ENCODE measurements around the gene KMT2A.

The KMT2A gene

DNA sequence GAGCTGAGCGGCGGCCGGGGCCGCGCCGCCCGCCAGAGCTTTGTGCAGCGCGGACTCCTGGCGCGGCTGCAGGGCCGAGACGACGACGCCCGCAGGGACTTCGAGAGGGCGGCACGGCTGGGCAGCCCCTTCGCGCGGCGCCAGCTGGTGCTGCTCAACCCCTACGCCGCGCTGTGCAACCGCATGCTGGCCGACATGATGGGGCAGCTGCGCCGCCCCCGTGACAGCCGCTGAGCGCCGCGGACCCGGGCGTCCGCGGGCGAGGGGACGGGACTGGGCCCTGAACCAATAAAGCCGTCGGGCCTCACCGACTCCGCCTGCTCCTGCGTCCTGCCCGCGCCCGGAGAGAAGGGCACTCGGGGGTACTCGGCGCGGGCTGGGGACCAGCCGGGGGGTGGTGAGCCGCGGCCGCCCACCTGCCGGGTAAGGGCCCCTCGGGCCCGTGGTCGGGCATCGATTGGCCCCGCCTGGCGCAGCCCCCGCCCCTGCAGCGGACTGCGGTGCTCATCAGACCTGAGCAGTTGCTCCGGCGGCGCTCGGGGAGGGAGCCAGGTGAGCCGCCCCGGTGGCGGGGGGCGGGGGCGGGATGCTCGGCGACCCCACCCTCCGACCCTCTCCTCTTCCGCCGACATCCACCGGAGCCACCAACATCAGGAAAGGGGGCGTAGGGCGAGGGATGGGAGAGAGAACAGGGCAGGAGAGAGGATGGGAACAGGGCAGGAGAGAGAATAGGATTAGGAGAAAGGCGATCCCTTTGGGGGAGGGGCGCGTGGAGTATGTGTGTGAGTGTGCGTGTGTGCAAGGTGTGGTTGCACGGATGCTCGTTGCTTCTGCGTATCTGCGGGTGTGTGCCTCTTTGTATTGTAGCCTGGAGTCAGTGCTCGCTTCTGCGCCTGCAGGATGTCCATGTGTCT is 94.6 kb downstream of the KMT2A start, which contains the start of gene TMEM25:
TSS of gene TMEM25 (plus strand) at position 510 of the 914 bp plus-strand sequence. CDS start 610 bp downstream, outside the sequence.
- H3K9me2 ChIP-seq (replicated peaks; ENCODE audit: insufficient read depth, low read length), result no peaks in the 10 kb centered on the region
- H3K4me1 ChIP-seq (ENCODE audit: low read length), result peaks cover 3% of the 10 kb centered on the region; the same call in 1 of the 2 replicates
- TF ChIP-seq EZH2 (optimal IDR thresholded peaks at IDR 0.05; ENCODE audit: low read depth, low read length) (no peak), EZH2phosphoT487 (IDR thresholded peaks at IDR 0.05; ENCODE audit: low read length) (no peak)
- TF ChIP-seq, protein P1, sequence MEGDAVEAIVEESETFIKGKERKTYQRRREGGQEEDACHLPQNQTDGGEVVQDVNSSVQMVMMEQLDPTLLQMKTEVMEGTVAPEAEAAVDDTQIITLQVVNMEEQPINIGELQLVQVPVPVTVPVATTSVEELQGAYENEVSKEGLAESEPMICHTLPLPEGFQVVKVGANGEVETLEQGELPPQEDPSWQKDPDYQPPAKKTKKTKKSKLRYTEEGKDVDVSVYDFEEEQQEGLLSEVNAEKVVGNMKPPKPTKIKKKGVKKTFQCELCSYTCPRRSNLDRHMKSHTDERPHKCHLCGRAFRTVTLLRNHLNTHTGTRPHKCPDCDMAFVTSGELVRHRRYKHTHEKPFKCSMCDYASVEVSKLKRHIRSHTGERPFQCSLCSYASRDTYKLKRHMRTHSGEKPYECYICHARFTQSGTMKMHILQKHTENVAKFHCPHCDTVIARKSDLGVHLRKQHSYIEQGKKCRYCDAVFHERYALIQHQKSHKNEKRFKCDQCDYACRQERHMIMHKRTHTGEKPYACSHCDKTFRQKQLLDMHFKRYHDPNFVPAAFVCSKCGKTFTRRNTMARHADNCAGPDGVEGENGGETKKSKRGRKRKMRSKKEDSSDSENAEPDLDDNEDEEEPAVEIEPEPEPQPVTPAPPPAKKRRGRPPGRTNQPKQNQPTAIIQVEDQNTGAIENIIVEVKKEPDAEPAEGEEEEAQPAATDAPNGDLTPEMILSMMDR (IDR thresholded peaks at IDR 0.05; ENCODE audit: low read length), result no peak
- no peak within 1 kb of the TSS for H3K9ac ChIP-seq (ENCODE audit: low read length)
- H3K27me3 ChIP-seq (replicated peaks; ENCODE audit: insufficient read depth, low read length), result peaks cover 23% of the 10 kb centered on the region; the same call in 1 of the 2 replicates
- peak within 1 kb of the TSS; percentile 35 for H3K4me3 ChIP-seq (ENCODE audit: low read length)
- H4K20me1 ChIP-seq (ENCODE audit: insufficient read depth, low read length), result no peaks in the 10 kb centered on the region
- peak within 1 kb of the TSS; percentile 49 for H2AFZ ChIP-seq (ENCODE audit: low read length)
- H3K4me2 ChIP-seq (ENCODE audit: low read depth, low read length), result peak within 1 kb of the TSS; percentile 81
- no peak within 1 kb of the TSS for H3K27ac ChIP-seq (ENCODE audit: low read length)
- H3K79me2 ChIP-seq (ENCODE audit: low read length), result no peaks in the 10 kb centered on the region
- no peaks in the 10 kb centered on the region for H3K36me3 ChIP-seq (replicated peaks; ENCODE audit: insufficient read depth, low read length)
- DNase-seq, result peak; percentile 12
- H3K9me3 ChIP-seq (replicated peaks; ENCODE audit: insufficient read depth, low read length), result no peaks in the 10 kb centered on the region
- H3F3A ChIP-seq (ENCODE audit: insufficient read depth, low read length), result no peaks in the 10 kb centered on the region

DNA sequence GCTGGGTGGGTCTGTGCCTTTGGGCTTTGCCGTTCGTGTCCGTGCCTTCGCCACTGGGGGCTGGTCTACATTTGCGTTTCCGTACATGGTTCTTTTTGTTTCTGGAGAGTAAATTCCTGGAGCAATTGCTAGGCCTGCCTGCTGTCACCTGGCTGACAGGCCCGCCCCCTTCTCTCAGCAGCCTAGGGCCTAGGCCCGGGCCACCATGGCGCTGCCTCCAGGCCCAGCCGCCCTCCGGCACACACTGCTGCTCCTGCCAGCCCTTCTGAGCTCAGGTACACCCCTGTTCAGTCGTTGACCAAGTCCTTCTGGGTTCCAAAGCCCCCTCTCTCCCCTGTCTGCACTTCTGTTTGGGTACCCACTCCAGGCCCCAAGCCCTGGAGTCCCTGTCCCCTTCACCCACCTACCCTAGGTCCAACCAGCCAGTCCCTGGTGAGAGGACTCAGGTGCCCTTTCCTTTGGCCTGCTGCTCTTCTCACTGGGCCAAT is 95.3 kb downstream of the KMT2A start:
- no peaks in the 10 kb centered on the region for H3K9me2 ChIP-seq (replicated peaks; ENCODE audit: insufficient read depth, low read length)
- H3K4me2 ChIP-seq (ENCODE audit: low read depth, low read length), result no peak overlapping the region
- H3K27ac ChIP-seq (ENCODE audit: low read length), result no peak overlapping the region
- DNase-seq, result no peak
- H3K36me3 ChIP-seq (replicated peaks; ENCODE audit: insufficient read depth, low read length), result no peaks in the 10 kb centered on the region
- H2AFZ ChIP-seq (ENCODE audit: low read length), result no peak overlapping the region
- no peak overlapping the region for H3K4me3 ChIP-seq (ENCODE audit: low read length)
- H3K79me2 ChIP-seq (ENCODE audit: low read length), result no peaks in the 10 kb centered on the region
- peaks cover 3% of the 10 kb centered on the region; the same call in 1 of the 2 replicates for H3K4me1 ChIP-seq (ENCODE audit: low read length)
- H4K20me1 ChIP-seq (ENCODE audit: insufficient read depth, low read length), result no peaks in the 10 kb centered on the region
- no peak overlapping the region for H3K9ac ChIP-seq (ENCODE audit: low read length)
- TF ChIP-seq, protein P1 (IDR thresholded peaks at IDR 0.05; ENCODE audit: low read length), result no peak
- TF ChIP-seq EZH2phosphoT487 (IDR thresholded peaks at IDR 0.05; ENCODE audit: low read length), result no peak
- no peak for TF ChIP-seq EZH2 (optimal IDR thresholded peaks at IDR 0.05; ENCODE audit: low read depth, low read length)
- H3F3A ChIP-seq (ENCODE audit: insufficient read depth, low read length), result no peaks in the 10 kb centered on the region
- peaks cover 23% of the 10 kb centered on the region; the same call in 1 of the 2 replicates for H3K27me3 ChIP-seq (replicated peaks; ENCODE audit: insufficient read depth, low read length)
- H3K9me3 ChIP-seq (replicated peaks; ENCODE audit: insufficient read depth, low read length), result no peaks in the 10 kb centered on the region

DNA sequence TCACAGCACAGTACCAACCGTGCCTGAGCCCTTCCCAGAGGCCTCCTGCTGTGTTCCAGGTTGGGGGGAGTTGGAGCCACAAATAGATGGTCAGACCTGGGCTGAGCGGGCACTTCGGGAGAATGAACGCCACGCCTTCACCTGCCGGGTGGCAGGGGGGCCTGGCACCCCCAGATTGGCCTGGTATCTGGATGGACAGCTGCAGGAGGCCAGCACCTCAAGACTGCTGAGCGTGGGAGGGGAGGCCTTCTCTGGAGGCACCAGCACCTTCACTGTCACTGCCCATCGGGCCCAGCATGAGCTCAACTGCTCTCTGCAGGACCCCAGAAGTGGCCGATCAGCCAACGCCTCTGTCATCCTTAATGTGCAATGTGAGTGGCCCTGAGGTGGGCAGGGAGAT is 95.8 kb downstream of the KMT2A start:
- H3K9me2 ChIP-seq (replicated peaks; ENCODE audit: insufficient read depth, low read length), result no peaks in the 10 kb centered on the region
- H3K27me3 ChIP-seq (replicated peaks; ENCODE audit: insufficient read depth, low read length), result peaks cover 23% of the 10 kb centered on the region; the same call in 1 of the 2 replicates
- no peak overlapping the region for H3K4me2 ChIP-seq (ENCODE audit: low read depth, low read length)
- no peaks in the 10 kb centered on the region for H4K20me1 ChIP-seq (ENCODE audit: insufficient read depth, low read length)
- TF ChIP-seq, protein P1 (IDR thresholded peaks at IDR 0.05; ENCODE audit: low read length), result no peak
- TF ChIP-seq EZH2 (optimal IDR thresholded peaks at IDR 0.05; ENCODE audit: low read depth, low read length) (no peak), EZH2phosphoT487 (IDR thresholded peaks at IDR 0.05; ENCODE audit: low read length) (no peak)
- H3K9ac ChIP-seq (ENCODE audit: low read length), result no peak overlapping the region
- H2AFZ ChIP-seq (ENCODE audit: low read length), result no peak overlapping the region
- no peaks in the 10 kb centered on the region for H3K79me2 ChIP-seq (ENCODE audit: low read length)
- DNase-seq, result no peak
- H3K36me3 ChIP-seq (replicated peaks; ENCODE audit: insufficient read depth, low read length), result no peaks in the 10 kb centered on the region
- H3K27ac ChIP-seq (ENCODE audit: low read length), result no peak overlapping the region
- no peaks in the 10 kb centered on the region for H3F3A ChIP-seq (ENCODE audit: insufficient read depth, low read length)
- no peaks in the 10 kb centered on the region for H3K9me3 ChIP-seq (replicated peaks; ENCODE audit: insufficient read depth, low read length)
- H3K4me1 ChIP-seq (ENCODE audit: low read length), result peaks cover 3% of the 10 kb centered on the region; the same call in 1 of the 2 replicates
- H3K4me3 ChIP-seq (ENCODE audit: low read length), result no peak overlapping the region
